GM18520 (cell line): ENCODE results near the gene HUWE1.
A peak's percentile ranks its signal among the peaks of the same experiment; 100 is the strongest.
"Not testable (repeated sequence)": the region's sequence is repeated elsewhere in the genome, so short reads cannot be mapped to it uniquely, and the experiment has no call there.

Source experiments
- ATAC-seq: cut with Tn5 transposase; IDR thresholded peaks from one replicate; pipeline ENCODE4 v1.9.1; 2021; ENCODE audit not compliant: unreplicated experiment

Gene HUWE1

GRCh38 chrX:53686151-53686885 is at the start of gene HUWE1:
Gene HUWE1 (minus strand): TSS chrX:53686719. CDS start chrX:53654107, 32,612 bp downstream.
- ATAC-seq: no peak

GRCh38 chrX:53732797-53733196 is 46.3 kb upstream of the HUWE1 start:
- no peak for ATAC-seq

GRCh38 chrX:53729751-53730150 is 43.2 kb upstream of the HUWE1 start:
- ATAC-seq: no peak

- no peak for ATAC-seq
Measured at GRCh38 chrX:53728506-53728905, 42.0 kb upstream of the HUWE1 start.

GRCh38 chrX:53724872-53725271 is 38.4 kb upstream of the HUWE1 start:
- no peak for ATAC-seq

- no peak for ATAC-seq
Measured at GRCh38 chrX:53723381-53723780, 36.9 kb upstream of the HUWE1 start.

GRCh38 chrX:53721610-53722009 is 35.1 kb upstream of the HUWE1 start:
- not testable (repeated sequence) for ATAC-seq

GRCh38 chrX:53719666-53720065 is 33.1 kb upstream of the HUWE1 start:
- not testable (repeated sequence) for ATAC-seq

GRCh38 chrX:53718073-53718472 is 31.6 kb upstream of the HUWE1 start:
- ATAC-seq: no peak

- ATAC-seq: no peak
Measured at GRCh38 chrX:53717205-53717604, 30.7 kb upstream of the HUWE1 start.

- no peak for ATAC-seq
Measured at GRCh38 chrX:53716328-53717088, 30.0 kb upstream of the HUWE1 start.

- no peak for ATAC-seq
Measured at GRCh38 chrX:53715346-53715924, 28.9 kb upstream of the HUWE1 start.

GRCh38 chrX:53714580-53715345 is 28.2 kb upstream of the HUWE1 start:
- ATAC-seq: peak; percentile 54

GRCh38 chrX:53713987-53714579 is 27.6 kb upstream of the HUWE1 start:
- ATAC-seq: peak; percentile 25

- no peak for ATAC-seq
Measured at GRCh38 chrX:53711436-53711835, 24.9 kb upstream of the HUWE1 start.

GRCh38 chrX:53704854-53705253 is 18.3 kb upstream of the HUWE1 start:
- no peak for ATAC-seq

- ATAC-seq: peak; percentile 48
Measured at GRCh38 chrX:53704294-53704693, 17.8 kb upstream of the HUWE1 start.

- no peak for ATAC-seq
Measured at GRCh38 chrX:53695946-53696549, 9.5 kb upstream of the HUWE1 start.

- no peak for ATAC-seq
Measured at GRCh38 chrX:53694642-53695041, 8.1 kb upstream of the HUWE1 start.

- ATAC-seq: no peak
Measured at GRCh38 chrX:53688300-53688699, 1.8 kb upstream of the HUWE1 start.
